HEK293 (cell line): ENCODE results near the gene ZNF716.
"Not testable (repeated sequence)": the region's sequence is repeated elsewhere in the genome, so short reads cannot be mapped to it uniquely, and the experiment has no call there.

Experiments
- CTCF ChIA-PET: fragments of 350-600 bp; formaldehyde crosslinking; extraction: SDS; loops from one replicate; lab custom pipeline; 2021; ENCODE audit warnings: antibody characterized with exemption; lab: Yijun Ruan, JAX
- POLR2A ChIA-PET: fragments of 300-600 bp; formaldehyde crosslinking; extraction: SDS; loops from one replicate; lab custom pipeline; 2020; ENCODE audit warnings: antibody characterized with exemption, inconsistent platforms; lab: Yijun Ruan, JAX
- H3K27ac ChIP-seq: fragments of 200-500 bp; sonication (Bioruptor generic); 2 replicates; pipeline ENCODE4 v1.5.1; 2014; ENCODE audit warnings: low read depth, low read length, control low read depth, inconsistent platforms; ENCODE audit errors: extremely low read depth
- H3K36me3 ChIP-seq, 2 experiments: fragments of 200-500 bp in 1 of 2; sonication (Bioruptor generic) in 1 of 2; 1 replicate in 1 of 2; 2 replicates in 1 of 2; pipeline ENCODE4 v1.5.1; 2014 to 2017; ENCODE audit warnings: inconsistent platforms in 2 of 2, low read length in 2 of 2; ENCODE audit not compliant: control insufficient read depth in 2 of 2, insufficient read depth in 1 of 2
- H3K4me1 ChIP-seq: fragments of 200-500 bp; sonication (Bioruptor generic); 2 replicates; pipeline ENCODE4 v1.5.1; 2014; ENCODE audit warnings: mild to moderate bottlenecking, low read length, inconsistent platforms; ENCODE audit not compliant: control insufficient read depth, insufficient read depth
- H3K4me3 ChIP-seq: 2 replicates; pipeline ENCODE4 v1.5.1; 2011; ENCODE audit warnings: low read depth, mild to moderate bottlenecking, control low read depth, low read length, moderate library complexity
- H3K9me3 ChIP-seq: fragments of 200-500 bp; sonication (Bioruptor generic); 2 replicates; pipeline ENCODE4 v1.5.1; 2014; ENCODE audit warnings: low read depth, low read length, inconsistent platforms; ENCODE audit not compliant: control insufficient read depth, insufficient read depth
- SCRT2 ChIP-seq: fragments of 450-650 bp; formaldehyde crosslinking; IDR thresholded peaks from 2 replicates; pipeline ENCODE4 v1.5.1; 2016; ENCODE audit warnings: missing biosample characterization, missing genetic modification characterization
- SETDB1 ChIP-seq: IDR thresholded peaks from one replicate; pipeline ENCODE4 v1.6.1; 2017; ENCODE audit warnings: mild to moderate bottlenecking, low read length, moderate library complexity, mixed read lengths; ENCODE audit not compliant: insufficient read length
- ZFP41 ChIP-seq: fragments of 450-650 bp; formaldehyde crosslinking; IDR thresholded peaks from 2 replicates; pipeline ENCODE4 v1.5.1; 2016; ENCODE audit warnings: missing biosample characterization, missing genetic modification characterization, borderline replicate concordance
- ZFP69B ChIP-seq: fragments of 450-650 bp; formaldehyde crosslinking; IDR thresholded peaks from 2 replicates; pipeline ENCODE4 v1.5.1; 2016; ENCODE audit warnings: missing biosample characterization, missing genetic modification characterization
- ZNF23 ChIP-seq: fragments of 450-650 bp; formaldehyde crosslinking; IDR thresholded peaks from 2 replicates; pipeline ENCODE4 v1.5.1; 2016; ENCODE audit warnings: missing biosample characterization, missing genetic modification characterization, borderline replicate concordance
- ZNF274 ChIP-seq, 2 experiments: fragments of 200-500 bp in 1 of 2; fragments of 450-650 bp in 1 of 2; sonication (Bioruptor generic) in 1 of 2; formaldehyde crosslinking in 1 of 2; IDR thresholded peaks; 2 replicates each; pipeline versions ENCODE4 v1.5.1 to v1.6.1; 2014 to 2016; ENCODE audit warnings: borderline replicate concordance in 1 of 2, inconsistent platforms in 1 of 2, low read length in 1 of 2, missing biosample characterization in 1 of 2, missing genetic modification characterization in 1 of 2
- ZNF404 ChIP-seq: fragments of 450-650 bp; formaldehyde crosslinking; IDR thresholded peaks from 2 replicates; pipeline ENCODE4 v1.5.1; 2017; ENCODE audit warnings: missing biosample characterization, missing genetic modification characterization
- ZSCAN4 ChIP-seq: fragments of 450-650 bp; formaldehyde crosslinking; IDR thresholded peaks from 2 replicates; pipeline ENCODE4 v1.5.1; 2017; ENCODE audit warnings: missing biosample characterization, missing genetic modification characterization
- ZSCAN5A ChIP-seq: fragments of 450-650 bp; formaldehyde crosslinking; IDR thresholded peaks from 2 replicates; pipeline ENCODE4 v1.5.1; 2016; ENCODE audit warnings: missing biosample characterization, missing genetic modification characterization
- TF ChIP-seq, protein P1 (sequence below): fragments of 450-650 bp; formaldehyde crosslinking; IDR thresholded peaks from 2 replicates; pipeline ENCODE4 v1.5.1; 2016; ENCODE audit warnings: missing biosample characterization, missing genetic modification characterization, low read depth

The ZNF716 gene

GRCh38 chr7:57469186-57469828 is 19.3 kb downstream of the ZNF716 start:
- H3K4me1 ChIP-seq, H3K4me3 ChIP-seq, POLR2A ChIA-PET, CTCF ChIA-PET, H3K9me3 ChIP-seq, H3K36me3 ChIP-seq, H3K27ac ChIP-seq: not testable (repeated sequence)
- peak; percentile 71 for TF ChIP-seq SETDB1
- TF ChIP-seq ZNF274 (IDR thresholded peaks at IDR 0.05; ENCODE audit: low read length): peak; percentile 35
- TF ChIP-seq ZNF274 (tag by site-specific recombination; IDR thresholded peaks at IDR 0.05; ENCODE audit: borderline replicate concordance): peak; percentile 51; the same call in 1 of the 2 replicates

- H3K27ac ChIP-seq, CTCF ChIA-PET, POLR2A ChIA-PET, H3K9me3 ChIP-seq, H3K4me1 ChIP-seq, H3K36me3 ChIP-seq, H3K4me3 ChIP-seq: not testable (repeated sequence)
Measured at GRCh38 chr7:57480304-57480703, 30.3 kb downstream of the ZNF716 start.

DNA sequence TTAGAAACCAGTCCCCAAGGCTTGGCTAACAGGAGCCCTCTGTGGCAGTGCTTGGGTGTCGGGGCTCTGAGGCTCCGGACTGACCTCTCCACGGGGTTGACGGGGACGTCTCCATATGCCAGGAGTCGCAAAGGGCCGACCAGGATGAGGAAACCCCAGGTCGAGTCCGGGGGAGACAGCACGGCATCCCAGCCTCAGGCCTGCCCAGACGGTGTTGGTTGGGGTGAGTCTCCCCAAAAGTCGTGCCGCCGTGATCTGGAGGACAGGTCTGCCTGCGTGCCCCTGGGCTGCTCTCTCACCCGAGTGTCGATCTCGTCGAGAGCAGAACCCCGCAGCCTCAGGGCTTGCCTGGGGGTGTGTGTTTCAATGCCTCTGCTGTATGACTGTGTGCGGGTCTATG is 35.0 kb downstream of the ZNF716 start:
- POLR2A ChIA-PET, H3K27ac ChIP-seq, H3K9me3 ChIP-seq, H3K36me3 ChIP-seq, CTCF ChIA-PET, H3K4me3 ChIP-seq, H3K4me1 ChIP-seq: not testable (repeated sequence)

DNA sequence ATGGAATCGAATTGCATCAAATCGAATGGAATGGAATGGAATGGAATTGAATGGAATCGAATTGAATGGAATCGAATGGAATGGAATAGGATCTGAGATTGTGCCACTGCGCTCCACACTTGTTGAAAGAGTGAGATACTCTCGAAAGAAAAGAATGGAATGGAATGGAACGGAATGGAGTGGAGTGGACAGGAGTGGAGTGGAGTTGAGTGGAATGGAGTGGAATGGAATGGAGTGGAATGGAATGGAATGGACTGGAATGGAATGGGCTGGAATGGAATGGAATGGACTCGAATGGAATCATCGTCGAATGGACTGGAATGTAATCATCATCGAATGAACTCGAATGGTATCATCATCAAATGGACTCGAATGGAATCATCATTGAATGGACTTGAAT is 38.0 kb downstream of the ZNF716 start:
- no peak overlapping the region for H3K27ac ChIP-seq
- H3K36me3 ChIP-seq: no peaks in the 10 kb centered on the region; a peak in 1 of 3 replicates
- no peak overlapping the region for H3K4me3 ChIP-seq
- ChIA-PET CTCF (no interaction called here), POLR2A (no interaction called here)
- no peaks in the 10 kb centered on the region for H3K4me1 ChIP-seq
- TF ChIP-seq SCRT2 (tag by site-specific recombination) (no peak), ZNF404 (tag by site-specific recombination) (no peak)
- H3K9me3 ChIP-seq: no peaks in the 10 kb centered on the region; the same call in 1 of the 2 replicates

DNA sequence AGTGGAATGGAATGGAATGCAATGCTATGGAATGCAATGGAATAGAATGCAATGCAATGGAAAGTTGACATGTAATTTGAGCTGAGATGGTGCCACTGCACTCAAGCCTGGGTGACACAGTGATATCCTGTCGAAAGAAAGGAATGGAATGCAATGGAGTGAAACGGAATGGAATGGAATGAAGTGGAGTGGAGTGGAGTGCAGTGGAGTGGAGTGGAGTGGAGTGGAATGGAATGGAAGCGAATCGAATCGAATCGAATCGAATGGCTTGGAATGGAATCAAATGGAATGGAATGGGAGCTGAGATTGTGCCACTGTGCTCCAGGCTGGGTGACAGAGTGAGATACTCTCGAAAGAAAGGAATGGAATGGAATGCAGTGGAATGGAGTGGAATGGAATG is 45.1 kb downstream of the ZNF716 start:
- POLR2A ChIA-PET, CTCF ChIA-PET, H3K4me1 ChIP-seq, H3K36me3 ChIP-seq, H3K27ac ChIP-seq, H3K4me3 ChIP-seq, H3K9me3 ChIP-seq: not testable (repeated sequence)

DNA sequence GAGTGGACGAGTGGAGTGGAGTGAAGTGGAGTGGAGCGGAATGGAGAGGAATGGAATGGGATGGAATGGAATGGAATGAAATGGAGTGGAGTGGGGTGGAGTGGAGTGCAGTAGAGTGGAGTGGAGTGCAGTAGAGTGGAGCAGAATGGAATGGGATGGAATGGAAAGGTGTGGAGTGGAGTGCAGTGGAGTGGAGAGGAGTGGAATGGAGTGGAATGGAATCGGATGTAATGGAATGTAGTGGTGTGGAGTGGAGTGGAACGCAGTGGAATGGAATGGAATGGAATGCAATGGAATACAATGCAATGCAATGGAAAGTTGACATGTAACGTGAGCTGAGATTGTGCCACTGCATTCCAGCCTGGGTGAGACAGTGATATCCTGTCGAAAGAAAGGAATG is 46.4 kb downstream of the ZNF716 start:
- Histone ChIP-seq H3K9me3 (no peaks in the 10 kb centered on the region; the same call in 1 of the 2 replicates), H3K36me3 (no peaks in the 10 kb centered on the region), H3K4me1 (no peaks in the 10 kb centered on the region), H3K4me3 (no peak overlapping the region), H3K27ac (no peak overlapping the region)
- ChIA-PET POLR2A (no interaction called here), CTCF (no interaction called here)
- TF ChIP-seq ZNF23 (tag by site-specific recombination) (no peak), ZFP69B (tag by site-specific recombination) (no peak)
- TF ChIP-seq, all 188 proteins: peak for 0

GRCh38 chr7:57505176-57505575 is 55.2 kb downstream of the ZNF716 start:
- H3K4me1 ChIP-seq: no peaks in the 10 kb centered on the region
- POLR2A ChIA-PET: no interaction called here
- no peaks in the 10 kb centered on the region for H3K36me3 ChIP-seq
- CTCF ChIA-PET: no interaction called here
- H3K27ac ChIP-seq: no peak overlapping the region
- H3K4me3 ChIP-seq: no peak overlapping the region
- no peaks in the 10 kb centered on the region for H3K9me3 ChIP-seq
- no peak for TF ChIP-seq ZSCAN4 (tag by site-specific recombination)
- TF ChIP-seq, protein P1, sequence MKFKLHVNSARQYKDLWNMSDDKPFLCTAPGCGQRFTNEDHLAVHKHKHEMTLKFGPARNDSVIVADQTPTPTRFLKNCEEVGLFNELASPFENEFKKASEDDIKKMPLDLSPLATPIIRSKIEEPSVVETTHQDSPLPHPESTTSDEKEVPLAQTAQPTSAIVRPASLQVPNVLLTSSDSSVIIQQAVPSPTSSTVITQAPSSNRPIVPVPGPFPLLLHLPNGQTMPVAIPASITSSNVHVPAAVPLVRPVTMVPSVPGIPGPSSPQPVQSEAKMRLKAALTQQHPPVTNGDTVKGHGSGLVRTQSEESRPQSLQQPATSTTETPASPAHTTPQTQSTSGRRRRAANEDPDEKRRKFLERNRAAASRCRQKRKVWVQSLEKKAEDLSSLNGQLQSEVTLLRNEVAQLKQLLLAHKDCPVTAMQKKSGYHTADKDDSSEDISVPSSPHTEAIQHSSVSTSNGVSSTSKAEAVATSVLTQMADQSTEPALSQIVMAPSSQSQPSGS: no peak
- no peak for TF ChIP-seq ZFP41
- no peak for TF ChIP-seq ZSCAN5A
